A549 (cell line): ENCODE results near the gene CIT.

Experiments used
- POLR2A ChIP-seq: IDR thresholded peaks from 2 replicates; pipeline ENCODE4 v1.6.1; 2012; ENCODE audit warnings: mild to moderate bottlenecking, low read length
- TF ChIP-seq, protein P1 (sequence below): fragments of >200 bp; sonication (Bioruptor Twin); formaldehyde crosslinking; IDR thresholded peaks from 3 replicates; pipeline ENCODE4 v1.5.1; 2016

DNA sequence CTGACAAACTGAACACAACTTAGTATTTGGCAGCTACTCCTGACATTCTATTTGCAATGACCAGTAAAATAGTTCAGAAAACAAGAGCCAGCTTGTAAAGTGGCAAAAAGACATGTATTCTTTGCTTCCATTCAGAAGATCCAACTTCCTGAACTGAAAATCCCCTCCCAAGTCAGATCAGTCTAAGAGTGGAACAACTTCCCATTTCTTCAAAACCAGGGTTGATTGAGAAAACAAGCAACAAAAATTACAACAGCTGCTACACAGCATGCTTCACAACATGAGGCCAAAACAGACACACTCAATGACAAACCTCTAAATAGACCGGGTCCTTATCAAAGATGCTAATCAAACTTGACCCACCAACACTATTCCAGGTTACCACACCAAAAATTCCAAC, 40.3 kb downstream of the CIT start:
- TF ChIP-seq, protein P1, sequence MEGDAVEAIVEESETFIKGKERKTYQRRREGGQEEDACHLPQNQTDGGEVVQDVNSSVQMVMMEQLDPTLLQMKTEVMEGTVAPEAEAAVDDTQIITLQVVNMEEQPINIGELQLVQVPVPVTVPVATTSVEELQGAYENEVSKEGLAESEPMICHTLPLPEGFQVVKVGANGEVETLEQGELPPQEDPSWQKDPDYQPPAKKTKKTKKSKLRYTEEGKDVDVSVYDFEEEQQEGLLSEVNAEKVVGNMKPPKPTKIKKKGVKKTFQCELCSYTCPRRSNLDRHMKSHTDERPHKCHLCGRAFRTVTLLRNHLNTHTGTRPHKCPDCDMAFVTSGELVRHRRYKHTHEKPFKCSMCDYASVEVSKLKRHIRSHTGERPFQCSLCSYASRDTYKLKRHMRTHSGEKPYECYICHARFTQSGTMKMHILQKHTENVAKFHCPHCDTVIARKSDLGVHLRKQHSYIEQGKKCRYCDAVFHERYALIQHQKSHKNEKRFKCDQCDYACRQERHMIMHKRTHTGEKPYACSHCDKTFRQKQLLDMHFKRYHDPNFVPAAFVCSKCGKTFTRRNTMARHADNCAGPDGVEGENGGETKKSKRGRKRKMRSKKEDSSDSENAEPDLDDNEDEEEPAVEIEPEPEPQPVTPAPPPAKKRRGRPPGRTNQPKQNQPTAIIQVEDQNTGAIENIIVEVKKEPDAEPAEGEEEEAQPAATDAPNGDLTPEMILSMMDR: no peak
- TF ChIP-seq POLR2A: no peak
